ENCODE results near the gene COX6A1. TPM values are rescaled to one million over a fixed set of nuclear protein-coding genes. Genes with fewer than 3 reads are reported as not detected.
A peak's percentile ranks its signal among the peaks of the same experiment; 100 is the strongest.

The COX6A1 gene
- total RNA-seq, 1 donor from 2014 or later, result 296 TPM

GRCh38 chr12:120416490-120417216 lies 21.3 kb upstream of the COX6A1 start:
- H3K9me3 Mint-ChIP-seq, result no peaks in the 10 kb centered on the region
- no peak overlapping the region for H3K4me2 ChIP-seq
- peak overlapping the region; percentile 66 for H3K27ac Mint-ChIP-seq

GRCh38 chr12:120417917-120418580 lies 19.9 kb upstream of the COX6A1 start:
- Mint-ChIP-seq H3K4me3 (no peak overlapping the region), H3K27ac (peak overlapping the region; percentile 98), H3K27me3 (ENCODE audit: insufficient read depth, low read depth) (peaks cover 4% of the 10 kb centered on the region), H3K9me3 (no peaks in the 10 kb centered on the region), H3K36me3 (peaks cover 2% of the 10 kb centered on the region), H3K4me1 (peaks cover 42% of the 10 kb centered on the region)
- no peak for TF ChIP-seq EZH2 (IDR thresholded peaks at IDR 0.05)
- no peak for TF ChIP-seq CTCF (IDR thresholded peaks at IDR 0.05)
- TF ChIP-seq EZH2phosphoT487 (IDR thresholded peaks at IDR 0.05), result no peak
- no peak overlapping the region for H3K4me3 ChIP-seq
- no peak overlapping the region for H3K27ac ChIP-seq
- no peaks in the 10 kb centered on the region for H3K9me3 ChIP-seq (ENCODE audit: low read depth)
- no peak overlapping the region for H3K4me2 ChIP-seq
- no peaks in the 10 kb centered on the region for H3K27me3 ChIP-seq
- no peaks in the 10 kb centered on the region for H4K20me1 ChIP-seq (ENCODE audit: low read depth)
- H3K36me3 ChIP-seq, result no peaks in the 10 kb centered on the region
- no peaks in the 10 kb centered on the region for H3K79me2 ChIP-seq (ENCODE audit: low read depth)
- no peak overlapping the region for H3K9ac ChIP-seq
- H3F3A ChIP-seq (ENCODE audit: low read depth), result peaks cover 34% of the 10 kb centered on the region
- no peak overlapping the region for H2AFZ ChIP-seq (replicated peaks)
- H3K4me1 ChIP-seq, result peaks cover 22% of the 10 kb centered on the region
- no peak for DNase-seq (ENCODE audit: low spot score)

More at GRCh38 chr12:120416490-120417216, 21.3 kb upstream of the COX6A1 start:
- Histone ChIP-seq H3K79me2 (ENCODE audit: low read depth) (no peaks in the 10 kb centered on the region), H3K4me3 (no peak overlapping the region), H2AFZ (replicated peaks) (no peak overlapping the region), H3K4me1 (peaks cover 21% of the 10 kb centered on the region), H3K9ac (no peak overlapping the region), H3K9me3 (ENCODE audit: low read depth) (no peaks in the 10 kb centered on the region), H4K20me1 (ENCODE audit: low read depth) (no peaks in the 10 kb centered on the region), H3K27me3 (no peaks in the 10 kb centered on the region), H3K27ac (no peak overlapping the region), H3F3A (ENCODE audit: low read depth) (peaks cover 36% of the 10 kb centered on the region), H3K36me3 (no peaks in the 10 kb centered on the region)
- Mint-ChIP-seq H3K4me3 (peak overlapping the region; percentile 43), H3K36me3 (peaks cover 2% of the 10 kb centered on the region), H3K4me1 (peaks cover 44% of the 10 kb centered on the region), H3K27me3 (ENCODE audit: insufficient read depth, low read depth) (peaks cover 4% of the 10 kb centered on the region)
- TF ChIP-seq EZH2 (IDR thresholded peaks at IDR 0.05) (no peak), CTCF (IDR thresholded peaks at IDR 0.05) (no peak), EZH2phosphoT487 (IDR thresholded peaks at IDR 0.05) (no peak)
- no peak for DNase-seq (ENCODE audit: low spot score)

DNA sequence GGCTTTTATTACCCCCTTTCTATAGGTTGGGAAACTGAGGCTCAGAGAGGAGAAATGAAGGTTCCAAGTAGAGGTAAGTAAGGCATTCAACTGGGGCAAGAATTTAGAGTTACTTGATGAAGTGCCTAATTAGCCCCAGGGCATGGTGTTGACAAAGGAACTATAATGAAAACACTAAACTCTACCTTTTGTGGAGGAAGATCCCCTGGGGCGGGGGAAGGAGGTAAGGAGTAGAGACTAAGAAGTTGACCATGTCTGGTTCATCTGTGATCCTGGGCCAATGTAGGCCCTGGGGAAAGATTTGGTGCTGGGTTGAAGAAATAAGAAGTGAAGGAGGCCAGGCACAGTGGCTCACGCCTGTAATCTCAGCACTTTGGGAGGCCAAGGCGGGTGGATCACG lies 16.2 kb upstream of the COX6A1 start:
- no peaks in the 10 kb centered on the region for H4K20me1 ChIP-seq (ENCODE audit: low read depth)
- no peak overlapping the region for H3K9ac ChIP-seq
- H3K4me3 ChIP-seq, result no peak overlapping the region
- Mint-ChIP-seq H3K4me1 (peaks cover 34% of the 10 kb centered on the region), H3K36me3 (peaks cover 2% of the 10 kb centered on the region), H3K9me3 (no peaks in the 10 kb centered on the region), H3K27me3 (ENCODE audit: insufficient read depth, low read depth) (peaks cover 4% of the 10 kb centered on the region), H3K4me3 (peak overlapping the region; percentile 13), H3K27ac (no peak overlapping the region)
- TF ChIP-seq CTCF (IDR thresholded peaks at IDR 0.05), result no peak
- no peaks in the 10 kb centered on the region for H3K79me2 ChIP-seq (ENCODE audit: low read depth)
- peaks cover 8% of the 10 kb centered on the region for H3K4me1 ChIP-seq
- no peaks in the 10 kb centered on the region for H3K36me3 ChIP-seq
- peak overlapping the region; percentile 19 for H3K4me2 ChIP-seq
- no peaks in the 10 kb centered on the region for H3K9me3 ChIP-seq (ENCODE audit: low read depth)
- H2AFZ ChIP-seq (replicated peaks), result no peak overlapping the region
- no peaks in the 10 kb centered on the region for H3K27me3 ChIP-seq
- no peak overlapping the region for H3K27ac ChIP-seq
- peak; percentile 57 for DNase-seq (ENCODE audit: low spot score)
- H3F3A ChIP-seq (ENCODE audit: low read depth), result peaks cover 12% of the 10 kb centered on the region

Measured in neural progenitor cell (in vitro differentiated cells).